GM19328 (cell line): Measurements from ENCODE around the gene SYT10.
"Not testable (repeated sequence)": the region's sequence is repeated elsewhere in the genome, so short reads cannot be mapped to it uniquely, and the experiment has no call there.

Source experiments
- ATAC-seq: cut with Tn5 transposase; IDR thresholded peaks from one replicate; pipeline ENCODE4 v1.9.1; 2021; ENCODE audit warnings: mild to moderate bottlenecking, moderate library complexity; ENCODE audit not compliant: unreplicated experiment

Gene SYT10

DNA sequence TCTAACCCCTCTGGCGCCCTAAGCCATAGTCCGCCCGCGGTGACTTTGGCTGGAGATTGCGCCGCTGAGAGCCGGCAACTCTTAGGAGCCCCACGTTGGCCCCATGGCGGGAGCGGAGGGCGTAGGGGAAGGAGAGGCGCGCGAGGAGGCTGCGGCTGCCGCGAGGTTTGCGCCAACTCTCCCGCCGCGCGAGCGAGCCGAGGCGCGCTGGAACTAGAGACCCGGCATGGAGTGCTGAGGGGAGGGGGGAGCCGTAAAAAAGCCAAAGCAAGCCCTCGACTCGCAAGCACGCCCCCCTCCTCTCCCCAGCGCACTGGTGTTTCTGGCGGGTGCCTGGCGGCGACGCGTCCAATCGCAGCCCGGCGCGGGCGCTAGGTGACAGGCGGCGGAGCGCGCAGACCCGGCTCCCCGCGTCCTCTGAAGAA lies at the start of gene SYT10:
TSS of gene SYT10 (minus strand) at position 233 of the 425 bp plus-strand sequence. CDS start 297 bp downstream, outside the sequence.
- no peak for ATAC-seq

DNA sequence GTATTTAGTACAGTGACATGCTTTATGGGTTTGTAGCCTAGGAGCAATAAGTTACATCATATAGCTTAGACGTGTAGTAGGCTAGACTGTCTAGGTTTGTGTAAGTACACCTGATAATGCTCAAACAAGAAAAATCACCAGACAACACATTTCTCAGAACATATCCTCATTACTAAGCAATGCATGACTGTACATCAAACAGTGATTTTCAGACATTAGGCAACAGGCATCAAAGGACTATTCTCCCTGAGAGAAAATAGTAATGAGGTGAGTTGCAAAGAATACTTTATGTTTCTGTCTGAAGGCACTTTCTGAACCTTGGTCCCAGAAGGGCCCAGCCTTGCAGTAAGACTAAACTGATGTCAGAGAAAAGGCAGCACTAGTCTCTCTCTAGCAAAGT lies 48.4 kb upstream of the SYT10 start:
- no peak for ATAC-seq

GRCh38 chr12:33486058-33486457 lies 46.4 kb upstream of the SYT10 start:
- no peak for ATAC-seq

- no peak for ATAC-seq
Observed at GRCh38 chr12:33484161-33484560, 44.5 kb upstream of the SYT10 start.

- no peak for ATAC-seq
Observed at GRCh38 chr12:33480366-33480765, 40.7 kb upstream of the SYT10 start.

- ATAC-seq, result no peak
Observed at GRCh38 chr12:33476058-33476457, 36.4 kb upstream of the SYT10 start.

DNA sequence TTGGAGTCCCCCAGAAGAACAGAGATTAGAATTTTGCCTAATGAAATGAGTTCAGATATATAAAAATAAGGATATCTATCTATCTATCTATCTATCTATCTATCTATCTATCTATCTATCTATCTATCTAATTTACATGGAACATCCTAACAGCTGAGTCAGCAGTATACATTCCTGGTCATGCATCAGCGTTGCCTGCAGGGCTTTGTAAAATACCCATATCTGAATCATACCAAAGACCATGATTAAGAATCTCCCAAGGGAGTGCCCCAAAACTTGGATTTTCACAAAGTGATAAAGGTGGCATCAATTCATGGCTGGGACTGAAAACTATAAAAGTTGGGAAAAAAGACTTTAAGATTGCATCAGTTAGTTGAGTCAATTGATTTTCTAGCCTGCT lies 32.7 kb upstream of the SYT10 start:
- ATAC-seq, result no peak

DNA sequence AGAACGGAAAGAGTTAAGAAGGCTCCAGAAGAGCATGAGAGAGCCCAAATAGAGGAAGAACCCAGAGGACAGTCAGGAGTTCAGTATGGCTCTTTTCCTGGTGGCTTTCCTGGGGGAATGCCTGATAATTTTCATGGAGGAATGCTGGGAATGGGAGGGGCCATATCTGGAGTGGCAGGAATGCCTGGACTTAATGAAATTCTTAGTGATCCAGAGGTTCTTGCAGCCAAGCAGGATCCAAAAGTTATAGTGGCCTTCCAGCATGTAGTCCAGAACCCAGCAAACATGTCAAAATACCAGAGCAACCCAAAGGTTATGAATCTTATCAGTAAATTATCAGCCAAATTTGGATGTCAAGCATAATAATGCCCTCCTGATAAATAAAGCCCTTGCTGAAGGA lies 15.5 kb upstream of the SYT10 start:
- no peak for ATAC-seq

GRCh38 chr12:33450480-33450879 lies 10.9 kb upstream of the SYT10 start:
- no peak for ATAC-seq

GRCh38 chr12:33440477-33440876 lies 858 bp upstream of the SYT10 start:
- no peak for ATAC-seq

DNA sequence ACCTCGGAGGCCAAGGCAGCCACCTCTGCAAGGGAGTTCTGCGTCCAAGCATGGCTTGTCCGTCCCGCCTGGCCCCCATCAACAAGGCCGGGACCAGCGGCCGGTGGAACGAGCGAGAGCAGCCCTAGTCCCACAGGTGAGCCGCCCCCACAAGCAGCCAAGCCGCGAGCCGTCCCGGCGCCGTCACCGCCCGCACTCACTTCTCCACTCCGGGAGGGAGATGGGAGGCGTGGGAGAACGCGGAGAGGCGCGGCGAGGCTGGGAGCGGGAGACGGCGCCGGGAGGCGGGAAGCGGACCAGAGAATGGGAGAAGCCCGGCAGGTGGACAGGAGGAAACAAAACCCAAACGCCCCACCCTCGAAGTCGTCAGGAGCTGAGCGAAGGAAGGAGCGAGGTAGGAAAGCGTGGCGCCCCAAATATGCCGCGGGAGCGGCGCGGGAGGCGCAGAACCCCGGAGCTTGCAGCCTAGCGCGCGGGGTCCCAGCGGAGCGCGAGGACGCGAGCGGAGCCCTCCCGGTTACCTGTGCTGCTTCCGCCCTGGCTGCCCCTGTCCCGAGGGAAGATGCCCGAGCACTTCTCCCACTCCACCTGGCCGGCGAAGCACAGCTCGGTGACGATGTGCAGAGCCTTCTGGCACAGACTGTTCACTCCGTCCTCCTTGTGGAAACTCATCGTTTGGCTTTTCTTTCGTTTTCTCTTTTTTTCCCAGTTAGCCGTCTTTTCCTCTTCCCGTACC lies 600 bp downstream of the SYT10 start:
- ATAC-seq, result no peak

- no peak for ATAC-seq
Observed at GRCh38 chr12:33438025-33438772, 1.4 kb downstream of the SYT10 start.

GRCh38 chr12:33437598-33437997 lies 2.0 kb downstream of the SYT10 start:
- no peak for ATAC-seq

GRCh38 chr12:33432992-33433391 lies 6.6 kb downstream of the SYT10 start:
- no peak for ATAC-seq

DNA sequence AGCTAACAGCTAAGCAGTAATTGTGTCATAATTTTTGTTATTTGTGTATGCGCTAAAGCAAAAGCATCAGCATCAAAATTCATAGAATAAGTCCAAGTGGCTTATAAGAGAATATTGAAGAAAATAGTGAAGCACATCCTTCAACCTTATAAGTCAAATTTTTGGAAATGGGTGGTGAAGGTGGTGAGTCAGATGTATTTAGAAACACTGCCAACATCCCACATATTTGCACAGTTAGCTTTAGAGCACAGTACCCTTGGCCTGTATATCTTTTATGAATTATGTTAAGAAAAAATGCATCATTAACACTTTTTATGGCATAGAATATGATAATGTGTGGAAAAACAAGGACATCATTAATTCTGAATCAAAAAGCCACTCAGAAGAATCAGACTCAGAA lies 8.0 kb downstream of the SYT10 start:
- no peak for ATAC-seq

DNA sequence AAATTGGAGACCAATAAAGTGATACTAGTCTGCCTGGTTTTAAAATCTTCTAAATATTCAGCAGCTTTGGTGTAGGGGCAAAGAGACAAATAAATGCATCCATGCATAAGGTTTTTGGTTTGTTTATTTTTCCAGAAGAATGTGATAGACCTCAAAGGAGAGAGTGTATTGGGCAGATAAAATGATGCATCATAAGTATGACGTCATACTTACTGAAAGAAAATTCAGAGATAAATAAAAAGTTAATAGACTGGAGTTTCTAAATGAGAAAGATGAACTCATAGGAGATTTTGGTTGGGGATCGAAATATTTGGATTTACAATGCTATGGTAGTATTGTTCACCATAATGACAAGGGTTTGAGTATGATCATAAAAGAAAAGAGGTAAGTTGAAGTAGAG lies 10.2 kb downstream of the SYT10 start:
- no peak for ATAC-seq

DNA sequence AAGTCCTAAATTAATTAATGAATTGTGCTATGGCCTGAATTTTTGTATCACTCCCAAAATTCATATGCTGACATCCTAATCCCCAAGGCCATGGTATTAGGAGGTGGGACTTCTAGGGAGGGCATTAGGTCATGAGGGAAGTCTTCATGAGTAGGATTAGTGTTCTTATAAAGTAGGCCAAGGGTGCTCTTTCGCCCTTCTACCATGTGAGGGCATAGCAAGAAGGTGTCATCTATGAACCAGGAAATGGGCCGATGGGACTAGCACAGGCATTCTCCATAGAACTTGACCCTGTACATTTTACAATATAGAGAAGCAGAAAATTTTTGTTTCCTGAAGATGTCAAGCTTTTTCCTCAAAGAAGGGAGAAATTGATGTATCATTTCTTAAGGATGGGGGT lies 12.5 kb downstream of the SYT10 start:
- no peak for ATAC-seq

- no peak for ATAC-seq
Observed at GRCh38 chr12:33423706-33424105, 15.9 kb downstream of the SYT10 start.

GRCh38 chr12:33412410-33412809 lies 27.2 kb downstream of the SYT10 start:
- ATAC-seq, result not testable (repeated sequence)

- ATAC-seq, result no peak
Observed at GRCh38 chr12:33383503-33383902, 56.1 kb downstream of the SYT10 start.

- no peak for ATAC-seq
Observed at GRCh38 chr12:33376153-33376552, 63.5 kb downstream of the SYT10 start.

GRCh38 chr12:33370318-33370717 lies 69.3 kb downstream of the SYT10 start:
- no peak for ATAC-seq
